Hepatocyte (in vitro differentiated cells): Measurements from ENCODE around the gene ENTPD3. TPM values are rescaled to one million over a fixed set of nuclear protein-coding genes. Genes with fewer than 3 reads are reported as not detected.
"Not testable (repeated sequence)": the region's sequence is repeated elsewhere in the genome, so short reads cannot be mapped to it uniquely, and the experiment has no call there.

Experiments
- DNase-seq: peaks from one replicate; pipeline ENCODE4 v3.0.0-alpha.2; 2016; ENCODE audit warnings: low spot score
- H2AFZ ChIP-seq: fragments of 200-600 bp; sonication (generic); 2 replicates; pipeline ENCODE4 v1.6.0; 2016; ENCODE audit warnings: antibody characterized with exemption, mild to moderate bottlenecking
- H3K27ac ChIP-seq: fragments of 200-600 bp; sonication (generic); 2 replicates; pipeline ENCODE4 v1.5.1; 2016; ENCODE audit warnings: mild to moderate bottlenecking
- H3K27me3 ChIP-seq: fragments of 200-600 bp; sonication (generic); 2 replicates; pipeline ENCODE4 v1.6.1; 2016
- H3K36me3 ChIP-seq: fragments of 200-600 bp; sonication (generic); replicated peaks from 2 replicates; pipeline ENCODE4 v1.5.1; 2016; ENCODE audit warnings: low read depth; ENCODE audit not compliant: insufficient read depth
- H3K4me1 ChIP-seq: fragments of 200-600 bp; sonication (generic); 2 replicates; pipeline ENCODE4 v1.5.1; 2016; ENCODE audit warnings: mild to moderate bottlenecking, moderate library complexity; ENCODE audit not compliant: insufficient read depth
- H3K4me2 ChIP-seq: fragments of 200-600 bp; sonication (generic); 2 replicates; pipeline ENCODE4 v1.6.0; 2016
- H3K4me3 ChIP-seq: fragments of 200-600 bp; sonication (generic); 2 replicates; pipeline ENCODE4 v1.5.1; 2016; ENCODE audit warnings: mild to moderate bottlenecking
- H3K79me2 ChIP-seq: fragments of 200-600 bp; sonication (generic); 2 replicates; pipeline ENCODE4 v1.6.0; 2017; ENCODE audit warnings: mild to moderate bottlenecking
- H3K9me2 ChIP-seq: fragments of 200-600 bp; sonication (generic); replicated peaks from 2 replicates; pipeline ENCODE4 v1.6.0; 2017; ENCODE audit warnings: mild to moderate bottlenecking; ENCODE audit not compliant: insufficient read depth
- H3K9me3 ChIP-seq: fragments of 200-600 bp; sonication (generic); 2 replicates; pipeline ENCODE4 v1.5.1; 2016; ENCODE audit warnings: low read depth, mild to moderate bottlenecking
- H4K20me1 ChIP-seq: fragments of 200-600 bp; sonication (generic); 2 replicates; pipeline ENCODE4 v1.6.0; 2016; ENCODE audit warnings: mild to moderate bottlenecking; ENCODE audit not compliant: insufficient read depth, poor library complexity, severe bottlenecking
- CTCF ChIP-seq: fragments of 200-600 bp; sonication (generic); IDR thresholded peaks from 2 replicates; pipeline ENCODE4 v1.5.1; 2016; ENCODE audit warnings: antibody characterized with exemption, mild to moderate bottlenecking; ENCODE audit not compliant: poor library complexity
- EZH2 ChIP-seq: fragments of 200-600 bp; sonication (generic); IDR thresholded peaks from 2 replicates; pipeline ENCODE4 v1.6.1; 2016; ENCODE audit warnings: antibody characterized with exemption, mild to moderate bottlenecking, borderline replicate concordance
- EZH2phosphoT487 ChIP-seq: fragments of 200-600 bp; sonication (generic); IDR thresholded peaks from one replicate; pipeline ENCODE4 v1.6.1; 2018; ENCODE audit warnings: antibody characterized with exemption, mild to moderate bottlenecking, low read depth, moderate library complexity; ENCODE audit not compliant: unreplicated experiment, severe bottlenecking
- WGBS: methylation state at CpG from one replicate; pipeline ENCODE4 v1.1.6; 2016; ENCODE audit warnings: low lambda C conversion rate; ENCODE audit errors: missing lambda C conversion rate; 5-methylcytosine and 5-hydroxymethylcytosine counted together
- polyA plus RNA-seq: library from polyadenylated mRNA; unstranded; fragments of >200 nt; fragmentation: Nextera tagmentation; extraction: Ambion mirVana; gene quantifications from 2 replicates; pipeline ENCODE4 v1.2.1, GENCODE V29; 2016
- total RNA-seq: library from RNA; depleted of rRNA; stranded (reverse); fragments of >200 nt; gene quantifications from 2 replicates; pipeline ENCODE4 v1.2.3, GENCODE V29; 2014

Gene ENTPD3
- total and polyA plus RNA-seq, 2 experiments from 2014 or later = 1.7 to 2.4 TPM

GRCh38 chr3:40456940-40457823 lies 70.2 kb downstream of the ENTPD3 start, which contains the start of gene RPL14:
Gene RPL14, plus strand, starts transcription at chr3:40457339. Its CDS starts 133 bp downstream, at chr3:40457472.
- Histone ChIP-seq H3K27me3 (no peaks in the 10 kb centered on the region), H3K27ac (peak within 1 kb of the TSS; percentile 86), H2AFZ (peak within 1 kb of the TSS; percentile 52), H3K4me2 (peak within 1 kb of the TSS; percentile 90), H3K79me2 (peaks cover 37% of the 10 kb centered on the region), H3K36me3 (no peaks in the 10 kb centered on the region), H3K9me3 (no peaks in the 10 kb centered on the region), H3K4me1 (peaks cover 24% of the 10 kb centered on the region), H3K9me2 (no peaks in the 10 kb centered on the region), H3K4me3 (peak within 1 kb of the TSS; percentile 92), H4K20me1 (peaks cover 31% of the 10 kb centered on the region)
- 1% methylated on average over 67 of the region's 79 CpGs for WGBS
- no peak for TF ChIP-seq EZH2
- no peak for TF ChIP-seq CTCF
- TF ChIP-seq EZH2phosphoT487 = no peak
- peak; percentile 97 for DNase-seq

- H4K20me1 ChIP-seq = peaks cover 31% of the 10 kb centered on the region
- no peak for DNase-seq
- TF ChIP-seq EZH2phosphoT487 (no peak), CTCF (no peak), EZH2 (no peak)
- H3K4me3 ChIP-seq = peak overlapping the region; percentile 92
- no peaks in the 10 kb centered on the region for H3K27me3 ChIP-seq
- H3K27ac ChIP-seq = no peak overlapping the region
- H3K4me1 ChIP-seq = peaks cover 20% of the 10 kb centered on the region
- no peak overlapping the region for H2AFZ ChIP-seq
- H3K36me3 ChIP-seq = no peaks in the 10 kb centered on the region
- H3K4me2 ChIP-seq = peak overlapping the region; percentile 90
- no peaks in the 10 kb centered on the region for H3K9me3 ChIP-seq
- WGBS = 79% methylated on average over 4 of the region's 4 CpGs
- H3K79me2 ChIP-seq = peaks cover 37% of the 10 kb centered on the region
- no peaks in the 10 kb centered on the region for H3K9me2 ChIP-seq
Observed at GRCh38 chr3:40458473-40458872, 71.5 kb downstream of the ENTPD3 start.

- not testable (repeated sequence) for H3K9me3 ChIP-seq, H3K4me2 ChIP-seq, H3K9me2 ChIP-seq, H3K36me3 ChIP-seq, H3K4me3 ChIP-seq, H2AFZ ChIP-seq, DNase-seq, H3K27ac ChIP-seq, H3K27me3 ChIP-seq
- Histone ChIP-seq H3K4me1 (peaks cover 13% of the 10 kb centered on the region), H3K79me2 (peaks cover 37% of the 10 kb centered on the region), H4K20me1 (peaks cover 31% of the 10 kb centered on the region)
- 98% methylated on average over 6 of the region's 6 CpGs for WGBS
Observed at GRCh38 chr3:40460481-40460880, 73.5 kb downstream of the ENTPD3 start.

GRCh38 chr3:40461161-40461560 lies 74.2 kb downstream of the ENTPD3 start:
- Histone ChIP-seq H3K79me2 (peaks cover 35% of the 10 kb centered on the region), H3K4me1 (peaks cover 13% of the 10 kb centered on the region), H3K27me3 (no peaks in the 10 kb centered on the region), H2AFZ (no peak overlapping the region), H3K36me3 (no peaks in the 10 kb centered on the region), H3K4me3 (no peak overlapping the region), H3K9me2 (no peaks in the 10 kb centered on the region), H3K27ac (no peak overlapping the region), H3K4me2 (no peak overlapping the region), H3K9me3 (no peaks in the 10 kb centered on the region), H4K20me1 (peaks cover 31% of the 10 kb centered on the region)
- 91% methylated on average over 3 of the region's 3 CpGs for WGBS
- DNase-seq = no peak
- TF ChIP-seq EZH2 = no peak
- TF ChIP-seq EZH2phosphoT487 = no peak
- no peak for TF ChIP-seq CTCF

GRCh38 chr3:40462838-40463237 lies 75.9 kb downstream of the ENTPD3 start:
- H3K9me3 ChIP-seq, H3K27me3 ChIP-seq, H3K9me2 ChIP-seq, H2AFZ ChIP-seq, DNase-seq, H3K36me3 ChIP-seq, H3K4me2 ChIP-seq, H3K27ac ChIP-seq, H3K4me3 ChIP-seq: not testable (repeated sequence)
- Histone ChIP-seq H3K79me2 (peaks cover 27% of the 10 kb centered on the region), H4K20me1 (peaks cover 30% of the 10 kb centered on the region), H3K4me1 (peaks cover 13% of the 10 kb centered on the region)
- WGBS = 92% methylated on average over 7 of the region's 7 CpGs
